RWPE1 (cell line): ENCODE measurements around the gene RFXANK.
A peak's percentile ranks its signal among the peaks of the same experiment; 100 is the strongest.

Experiments
- CTCF ChIA-PET: fragments of 350-600 bp; sonication (Branson Sonifier 250); formaldehyde crosslinking; extraction: SDS; loops from one replicate; lab custom pipeline; 2021; lab: Yijun Ruan, JAX
- POLR2A ChIA-PET: fragments of 400-600 bp; formaldehyde crosslinking; extraction: SDS; loops from one replicate; lab custom pipeline; 2020; ENCODE audit warnings: antibody characterized with exemption; ENCODE audit not compliant: low non-redundant PET; lab: Yijun Ruan, JAX
- DNase-seq: peaks from one replicate; pipeline ENCODE4 v3.0.0; 2012; ENCODE audit warnings: low spot score
- H3K27ac ChIP-seq: fragments of 450-650 bp; 2 replicates; pipeline ENCODE4 v1.5.1; 2017
- CTCF ChIP-seq: fragments of 450-650 bp; conservative IDR thresholded peaks from 2 replicates; pipeline ENCODE4 v1.5.1; 2017; ENCODE audit warnings: low read depth, mild to moderate bottlenecking

The RFXANK gene

GRCh38 chr19:19204181-19204580 is 12.1 kb downstream of the RFXANK start:
- POLR2A ChIA-PET = interaction anchor here (0.6 kb wide), 1 partner anchor 17 kb away, joined by 6 read pairs; no protein-coding TSS in a partner anchor
- peak overlapping the region; percentile 85; the same call in 1 of the 2 replicates for H3K27ac ChIP-seq
- TF ChIP-seq CTCF = no peak
- CTCF ChIA-PET = no interaction called here
- DNase-seq = no peak

- TF ChIP-seq CTCF = no peak
- DNase-seq = no peak
- ChIA-PET CTCF (interaction anchor here (0.6 to 1.2 kb wide), 2 partner anchors 19 to 60 kb away, joined by 3 read pairs; no protein-coding TSS in a partner anchor), POLR2A (interaction anchor here (0.6 kb wide), 1 partner anchor 135 kb away, joined by 3 read pairs; no protein-coding TSS in a partner anchor)
- peak overlapping the region; percentile 26 for H3K27ac ChIP-seq
Measured at GRCh38 chr19:19205416-19206410, 13.7 kb downstream of the RFXANK start.

- H3K27ac ChIP-seq = peak overlapping the region; percentile 52; the same call in 1 of the 2 replicates
- no peak for TF ChIP-seq CTCF
- DNase-seq = no peak
- ChIA-PET POLR2A (no interaction called here), CTCF (interaction anchor here (1.2 kb wide), 1 partner anchor 18 kb away, joined by 3 read pairs; no protein-coding TSS in a partner anchor)
Measured at GRCh38 chr19:19206938-19207337, 14.9 kb downstream of the RFXANK start.

GRCh38 chr19:19207637-19208572 is 15.8 kb downstream of the RFXANK start:
- TF ChIP-seq CTCF = no peak
- peak overlapping the region; percentile 52; the same call in 1 of the 2 replicates for H3K27ac ChIP-seq
- POLR2A ChIA-PET = no interaction called here
- CTCF ChIA-PET = interaction anchor here (1.0 kb wide), 1 partner anchor 17 kb away, joined by 3 read pairs; no protein-coding TSS in a partner anchor
- DNase-seq = no peak

GRCh38 chr19:19209372-19209771 is 17.3 kb downstream of the RFXANK start:
- ChIA-PET POLR2A (no interaction called here), CTCF (no interaction called here)
- H3K27ac ChIP-seq = no peak overlapping the region
- no peak for DNase-seq
- no peak for TF ChIP-seq CTCF
